Erythroblast (primary cell): ENCODE results near the gene ADAMTS18.

Source experiments
- GATA1 ChIP-seq: IDR thresholded peaks from 2 replicates; pipeline ENCODE4 v1.6.1; 2011; ENCODE audit warnings: low read depth, mild to moderate bottlenecking, control low read depth, low read length, moderate library complexity
- POLR2A ChIP-seq: IDR thresholded peaks from 2 replicates; pipeline ENCODE4 v1.6.1; 2011; ENCODE audit warnings: mild to moderate bottlenecking, low read length

DNA sequence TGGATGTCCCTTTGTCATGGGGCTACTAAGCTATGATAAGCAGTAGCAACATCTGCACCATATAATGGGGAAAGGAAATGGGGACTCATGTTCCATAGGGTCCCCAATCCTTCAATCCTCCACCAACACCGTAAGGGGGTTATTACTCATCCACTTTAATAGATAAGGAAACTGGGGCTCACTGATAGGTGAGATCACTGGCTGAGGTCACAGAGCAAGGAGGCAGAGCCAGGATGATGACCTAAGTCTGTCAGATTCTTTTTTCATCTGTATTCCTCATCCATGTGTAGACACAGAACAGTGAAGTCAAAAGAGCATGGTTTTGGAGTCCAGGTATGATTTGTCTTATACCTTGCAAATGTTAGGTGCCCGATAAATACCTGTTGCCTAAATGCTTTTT, 10.5 kb upstream of the ADAMTS18 start:
- no peak for TF ChIP-seq POLR2A
- TF ChIP-seq GATA1: no peak
